Measurements from ENCODE around the gene TRIM72.

TRIM72 gene

DNA sequence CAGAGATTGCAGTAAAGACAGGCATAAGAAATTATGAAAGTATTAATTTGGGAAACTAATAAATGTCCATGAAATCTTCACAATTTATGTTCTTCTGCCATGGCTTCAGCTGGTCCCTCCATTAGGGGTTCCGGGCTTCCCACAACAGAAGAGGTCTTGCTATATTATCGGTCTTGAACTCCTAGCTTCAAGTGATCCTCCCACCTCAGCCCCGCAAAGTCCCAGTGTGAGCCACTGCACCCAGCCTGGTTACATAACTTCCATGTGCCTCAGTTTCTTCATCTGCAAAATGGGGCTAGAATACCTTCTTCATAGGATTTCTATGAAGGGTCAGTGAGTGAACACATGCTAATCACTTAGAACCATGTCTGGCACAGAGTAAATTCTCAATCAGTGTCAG lies 32.4 kb downstream of the TRIM72 start:
- Mint-ChIP-seq H3K27me3 (no peaks in the 10 kb centered on the region), H3K4me1 (peaks cover 15% of the 10 kb centered on the region), H3K9me3 (no peaks in the 10 kb centered on the region), H3K4me3 (no peak overlapping the region), H3K27ac (no peak overlapping the region), H3K36me3 (ENCODE audit: low read depth) (no peaks in the 10 kb centered on the region)
- DNase-seq (no peak), ATAC-seq (no peak)

- Mint-ChIP-seq H3K27ac (no peak overlapping the region), H3K27me3 (no peaks in the 10 kb centered on the region), H3K4me1 (peaks cover 25% of the 10 kb centered on the region), H3K9me3 (no peaks in the 10 kb centered on the region), H3K4me3 (no peak overlapping the region), H3K36me3 (ENCODE audit: low read depth) (no peaks in the 10 kb centered on the region)
- no peak for DNase-seq
- ATAC-seq, result no peak
Measured at GRCh38 chr16:31248344-31248743, 34.4 kb downstream of the TRIM72 start.

DNA sequence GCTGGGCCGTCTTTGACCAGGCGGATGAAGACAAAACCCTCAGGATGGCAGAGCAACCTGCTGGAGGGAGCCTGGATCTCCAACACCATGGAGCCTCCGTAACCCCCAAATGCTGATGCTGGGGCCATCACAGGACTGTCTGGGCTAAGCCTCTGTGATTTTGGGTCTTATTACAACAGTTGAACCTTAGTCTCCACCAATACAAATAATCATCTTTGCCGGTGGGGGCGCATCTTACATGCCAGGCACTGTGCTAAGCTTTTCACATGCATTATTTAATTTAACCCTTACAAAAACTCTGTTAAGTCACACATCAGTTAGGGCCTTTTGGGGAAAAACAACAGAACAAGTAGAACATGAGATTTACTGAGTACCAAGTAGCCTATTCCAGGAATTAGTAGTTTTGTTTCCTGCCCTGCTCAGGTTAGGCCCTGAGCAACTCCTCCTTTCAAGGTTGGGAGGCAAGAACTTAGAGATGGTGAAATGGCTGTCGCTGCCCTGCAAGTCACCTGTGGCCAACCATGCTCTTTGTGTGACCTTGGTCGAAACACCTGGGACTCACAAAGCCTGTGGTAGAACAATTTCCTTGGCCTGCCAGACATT lies 37.0 kb downstream of the TRIM72 start:
- Mint-ChIP-seq H3K27ac (no peak overlapping the region), H3K4me1 (peaks cover 31% of the 10 kb centered on the region), H3K9me3 (no peaks in the 10 kb centered on the region), H3K27me3 (no peaks in the 10 kb centered on the region), H3K4me3 (no peak overlapping the region), H3K36me3 (ENCODE audit: low read depth) (no peaks in the 10 kb centered on the region)
- ATAC-seq, result no peak
- no peak for DNase-seq

DNA sequence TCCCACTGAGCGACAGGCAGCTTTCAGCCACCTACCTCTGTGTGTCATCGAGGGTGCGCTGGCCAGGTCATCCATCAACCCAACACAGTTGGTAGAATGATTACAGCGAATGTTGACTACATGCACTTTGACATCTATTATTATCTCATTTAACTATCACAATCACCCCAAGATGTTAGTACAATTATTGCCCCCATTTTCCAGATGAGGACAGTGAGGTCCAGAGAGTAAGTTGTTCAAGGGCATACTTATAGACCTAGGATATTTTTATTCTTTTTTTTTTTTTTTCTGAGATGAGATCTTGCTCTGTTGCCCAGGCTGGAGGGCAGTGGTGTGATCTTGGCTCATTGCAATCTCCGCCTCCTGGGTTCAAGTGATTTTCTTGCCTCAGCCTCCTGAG lies 37.5 kb downstream of the TRIM72 start:
- Mint-ChIP-seq H3K4me1 (peaks cover 31% of the 10 kb centered on the region), H3K36me3 (ENCODE audit: low read depth) (no peaks in the 10 kb centered on the region), H3K9me3 (no peaks in the 10 kb centered on the region), H3K27me3 (no peaks in the 10 kb centered on the region), H3K4me3 (no peak overlapping the region), H3K27ac (no peak overlapping the region)
- ATAC-seq (no peak), DNase-seq (no peak)

DNA sequence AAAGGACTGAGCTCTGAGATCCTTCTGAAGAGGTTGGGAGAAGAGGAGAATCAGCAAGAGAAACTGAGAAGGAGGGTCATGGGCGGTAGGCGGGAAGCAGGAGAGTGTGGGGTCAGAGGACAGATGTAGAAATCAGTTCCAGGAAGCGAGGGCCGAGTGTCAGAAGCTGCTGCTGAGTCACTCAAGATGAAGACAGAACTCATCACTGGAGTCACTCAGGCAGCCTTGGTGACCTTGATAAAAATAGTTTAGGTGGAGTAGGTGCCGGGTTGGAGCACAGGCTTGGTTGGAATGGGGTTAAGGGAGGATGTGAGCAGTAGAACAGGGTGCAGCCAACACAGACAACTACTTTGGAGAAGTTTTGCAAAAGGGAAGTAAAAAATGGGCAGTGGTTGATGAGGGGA lies 39.7 kb downstream of the TRIM72 start:
- Mint-ChIP-seq H3K4me3 (peak overlapping the region; percentile 25), H3K4me1 (peaks cover 31% of the 10 kb centered on the region), H3K27me3 (no peaks in the 10 kb centered on the region), H3K9me3 (no peaks in the 10 kb centered on the region), H3K36me3 (ENCODE audit: low read depth) (no peaks in the 10 kb centered on the region), H3K27ac (peak overlapping the region; percentile 18)
- ATAC-seq (peak; percentile 73), DNase-seq (peak; percentile 39)

DNA sequence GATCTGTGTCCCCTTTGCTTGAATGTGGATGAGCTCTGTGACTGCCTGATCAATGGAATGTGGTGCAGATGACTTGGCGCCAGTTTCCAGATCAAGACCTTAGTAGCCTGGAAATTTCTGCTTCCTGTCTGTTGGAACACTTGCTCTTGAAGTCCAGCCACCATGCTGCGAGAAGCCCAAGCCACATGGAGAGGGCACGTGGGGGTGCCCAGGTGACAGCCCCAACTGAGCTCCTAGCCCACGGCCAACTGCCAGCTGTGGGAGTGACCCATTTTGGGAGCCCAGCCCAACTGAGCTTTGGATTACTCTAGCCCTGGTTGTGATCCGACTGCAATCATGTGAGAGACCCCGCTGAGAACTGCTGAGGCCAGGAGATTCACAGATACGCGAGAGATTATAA lies 42.5 kb downstream of the TRIM72 start:
- DNase-seq, result no peak
- Mint-ChIP-seq H3K4me1 (peaks cover 32% of the 10 kb centered on the region), H3K36me3 (ENCODE audit: low read depth) (no peaks in the 10 kb centered on the region), H3K9me3 (no peaks in the 10 kb centered on the region), H3K27ac (no peak overlapping the region), H3K27me3 (no peaks in the 10 kb centered on the region), H3K4me3 (no peak overlapping the region)
- ATAC-seq, result no peak

- H3K27me3 Mint-ChIP-seq, result peaks cover 3% of the 10 kb centered on the region
- peaks cover 29% of the 10 kb centered on the region for H3K4me1 Mint-ChIP-seq
- DNase-seq, result no peak
- H3K27ac Mint-ChIP-seq, result no peak overlapping the region
- ATAC-seq, result no peak
- no peaks in the 10 kb centered on the region for H3K36me3 Mint-ChIP-seq (ENCODE audit: low read depth)
- H3K4me3 Mint-ChIP-seq, result no peak overlapping the region
- no peaks in the 10 kb centered on the region for H3K9me3 Mint-ChIP-seq
Measured at GRCh38 chr16:31258366-31258765, 44.4 kb downstream of the TRIM72 start.

- peak overlapping the region; percentile 52 for H3K4me3 Mint-ChIP-seq
- H3K36me3 Mint-ChIP-seq (ENCODE audit: low read depth), result no peaks in the 10 kb centered on the region
- H3K27ac Mint-ChIP-seq, result no peak overlapping the region
- H3K27me3 Mint-ChIP-seq, result peaks cover 3% of the 10 kb centered on the region
- DNase-seq, result no peak
- no peaks in the 10 kb centered on the region for H3K9me3 Mint-ChIP-seq
- H3K4me1 Mint-ChIP-seq, result peaks cover 28% of the 10 kb centered on the region
- no peak for ATAC-seq
Measured at GRCh38 chr16:31260136-31260931, 46.4 kb downstream of the TRIM72 start.

DNA sequence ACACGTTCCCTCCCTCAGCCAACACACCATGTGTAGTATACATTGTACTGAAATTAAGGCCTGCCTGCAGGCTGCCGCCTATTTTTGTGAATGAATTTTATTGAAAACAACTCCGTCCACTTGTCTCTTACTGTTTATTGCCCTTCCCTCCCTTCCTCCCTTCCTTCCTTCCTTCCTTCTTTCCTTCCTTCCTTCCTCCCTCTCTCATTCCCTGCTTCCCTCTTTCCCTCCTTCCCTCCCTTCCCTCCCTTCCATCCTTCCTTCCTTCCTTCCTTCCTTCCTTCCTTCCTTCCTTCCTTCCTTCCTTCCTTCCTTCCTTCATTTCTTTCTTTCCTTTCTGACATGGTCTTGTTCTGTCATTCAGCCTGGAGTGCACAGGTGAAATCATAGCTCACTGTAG lies 48.2 kb downstream of the TRIM72 start:
- ATAC-seq (no peak), DNase-seq (no peak)
- Mint-ChIP-seq H3K27ac (no peak overlapping the region), H3K4me3 (no peak overlapping the region), H3K9me3 (no peaks in the 10 kb centered on the region), H3K36me3 (ENCODE audit: low read depth) (no peaks in the 10 kb centered on the region), H3K27me3 (peaks cover 3% of the 10 kb centered on the region), H3K4me1 (peaks cover 45% of the 10 kb centered on the region)

GRCh38 chr16:31265329-31266245 lies 51.7 kb downstream of the TRIM72 start:
- ATAC-seq (peak; percentile 98), DNase-seq (peak; percentile 81)
- peak overlapping the region; percentile 61 for H3K4me3 Mint-ChIP-seq
- peaks cover 3% of the 10 kb centered on the region for H3K27me3 Mint-ChIP-seq
- peak overlapping the region; percentile 85 for H3K27ac Mint-ChIP-seq
- H3K9me3 Mint-ChIP-seq, result no peaks in the 10 kb centered on the region
- H3K4me1 Mint-ChIP-seq, result peaks cover 58% of the 10 kb centered on the region
- no peaks in the 10 kb centered on the region for H3K36me3 Mint-ChIP-seq (ENCODE audit: low read depth)

DNA sequence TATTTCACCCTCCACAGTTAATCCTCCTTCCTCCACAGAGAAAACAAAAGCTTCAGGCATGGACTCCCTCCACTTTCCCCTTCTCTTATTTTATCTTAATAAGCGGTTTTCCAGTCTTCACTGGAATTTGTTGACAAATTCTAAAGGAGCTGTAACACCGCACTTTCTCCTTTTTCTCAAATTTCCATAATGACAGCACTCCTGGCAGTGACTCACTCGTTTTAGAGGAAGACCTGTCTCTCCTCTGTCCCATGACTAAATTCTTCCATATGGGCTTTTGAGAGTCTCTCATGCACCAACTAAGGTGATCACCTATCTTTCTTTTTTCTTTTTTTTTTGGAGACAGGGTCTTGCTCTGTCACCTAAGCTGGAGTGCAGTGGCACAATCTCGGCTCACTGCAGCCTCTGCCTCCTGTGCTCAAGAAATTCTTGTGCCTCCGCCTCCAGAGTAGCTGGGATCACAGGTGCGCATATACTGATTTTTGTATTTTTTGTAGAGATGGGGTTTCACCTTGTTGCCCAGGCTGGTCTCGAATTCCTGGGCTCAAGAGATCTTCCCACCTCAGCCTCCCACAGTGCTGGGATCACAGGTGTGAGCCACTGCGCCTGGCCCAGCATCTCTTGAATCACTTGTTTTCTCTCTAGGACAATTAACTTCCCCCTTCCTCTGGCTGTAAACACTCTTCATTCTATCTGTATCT lies 53.6 kb downstream of the TRIM72 start:
- Mint-ChIP-seq H3K27me3 (no peaks in the 10 kb centered on the region), H3K27ac (peak overlapping the region; percentile 95), H3K4me3 (peak overlapping the region; percentile 47), H3K9me3 (no peaks in the 10 kb centered on the region), H3K36me3 (ENCODE audit: low read depth) (no peaks in the 10 kb centered on the region), H3K4me1 (peaks cover 52% of the 10 kb centered on the region)
- peak; percentile 27 for ATAC-seq
- no peak for DNase-seq

DNA sequence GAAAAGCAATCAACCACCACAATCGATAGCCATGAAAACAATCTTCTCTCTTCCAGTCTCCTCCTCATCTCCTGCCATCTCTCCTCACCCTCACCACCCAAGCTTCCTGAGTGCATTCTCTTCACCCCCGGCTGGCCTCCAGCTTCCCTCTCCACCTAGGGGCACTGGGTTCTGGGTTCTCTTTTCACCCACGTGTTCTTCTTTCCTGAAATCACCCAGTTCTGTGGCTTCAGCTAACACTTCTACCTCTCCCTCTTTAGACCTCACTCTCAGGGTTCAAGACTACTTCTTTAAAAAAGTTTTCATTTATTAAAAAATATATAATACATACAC lies 54.1 kb downstream of the TRIM72 start:
- ATAC-seq (no peak), DNase-seq (no peak)
- Mint-ChIP-seq H3K4me1 (peaks cover 52% of the 10 kb centered on the region), H3K4me3 (peak overlapping the region; percentile 47), H3K27ac (peak overlapping the region; percentile 95), H3K27me3 (no peaks in the 10 kb centered on the region), H3K36me3 (ENCODE audit: low read depth) (no peaks in the 10 kb centered on the region), H3K9me3 (no peaks in the 10 kb centered on the region)

GRCh38 chr16:31268891-31269290 lies 55.0 kb downstream of the TRIM72 start:
- H3K4me1 Mint-ChIP-seq, result peaks cover 47% of the 10 kb centered on the region
- peak overlapping the region; percentile 38 for H3K27ac Mint-ChIP-seq
- H3K36me3 Mint-ChIP-seq (ENCODE audit: low read depth), result no peaks in the 10 kb centered on the region
- DNase-seq (no peak), ATAC-seq (no peak)
- no peak overlapping the region for H3K4me3 Mint-ChIP-seq
- no peaks in the 10 kb centered on the region for H3K27me3 Mint-ChIP-seq
- no peaks in the 10 kb centered on the region for H3K9me3 Mint-ChIP-seq

GRCh38 chr16:31269541-31269940 lies 55.6 kb downstream of the TRIM72 start:
- Mint-ChIP-seq H3K27ac (no peak overlapping the region), H3K36me3 (ENCODE audit: low read depth) (no peaks in the 10 kb centered on the region)
- ATAC-seq, result no peak

More at GRCh38 chr16:31269541-31269940, 55.6 kb downstream of the TRIM72 start:
- Mint-ChIP-seq H3K4me3 (no peak overlapping the region), H3K27me3 (no peaks in the 10 kb centered on the region), H3K4me1 (peaks cover 47% of the 10 kb centered on the region), H3K9me3 (no peaks in the 10 kb centered on the region)
- DNase-seq, result no peak

Data from activated naive CD8-positive, alpha-beta T cell treated with anti-CD3 and anti-CD28 coated beads, Interleukin-2, amount 50 U/mL, for 24 hours (primary cell).